Endothelial cell of umbilical vein (primary cell): ENCODE results near the gene PLXNA4. TPM values are rescaled to one million over a fixed set of nuclear protein-coding genes. Genes with fewer than 3 reads are reported as not detected.

ENCODE experiments used
- BruUV-seq: library from RNA; stranded (reverse); fragments of 400-500 nt; replicated peaks from 2 replicates; lab custom pipeline; 2021; lab: Mats Ljungman, UMichigan
- CTCF ChIA-PET: fragments of 300-600, 350-600 bp; sonication (Branson Sonifier 250); formaldehyde crosslinking; loops from one replicate; lab custom pipeline; 2021; ENCODE audit warnings: antibody characterized with exemption, inconsistent platforms; lab: Charles Lee
- POLR2A ChIA-PET: fragments of 300-600, 350-600 bp; sonication (Branson Sonifier 250); formaldehyde crosslinking; loops from one replicate; lab custom pipeline; 2021; ENCODE audit warnings: antibody characterized with exemption, inconsistent platforms; lab: Charles Lee
- DNase-seq: peaks from one replicate; pipeline ENCODE4 v3.0.0-alpha.2; 2011; ENCODE audit warnings: low read depth, low spot score
- FAIRE-seq: peaks from 2 replicates; lab custom pipeline; 2011; peaks lifted over from hg19 to GRCh38; lab: Jason Lieb, UNC
- H2AFZ ChIP-seq: 2 replicates; pipeline ENCODE4 v1.6.0; 2012; ENCODE audit warnings: low read depth, low read length, control low read depth, inconsistent platforms
- H3K27ac ChIP-seq: 2 replicates; pipeline ENCODE4 v1.5.1; 2011; ENCODE audit warnings: low read depth, mild to moderate bottlenecking, control low read depth, low read length, moderate library complexity; ENCODE audit not compliant: insufficient read depth
- H3K27me3 ChIP-seq, 2 experiments: 2 replicates each; pipeline versions ENCODE4 v1.6.0 to v1.6.1; 2011; ENCODE audit warnings: low read length in 2 of 2, mixed read lengths in 1 of 2; ENCODE audit not compliant: control insufficient read depth in 2 of 2, insufficient read depth in 2 of 2
- H3K36me3 ChIP-seq, 2 experiments: 2 replicates in 1 of 2; 3 replicates in 1 of 2; pipeline ENCODE4 v1.5.1; 2011; ENCODE audit warnings: low read length in 2 of 2, mild to moderate bottlenecking in 1 of 2, moderate library complexity in 1 of 2; ENCODE audit not compliant: control insufficient read depth in 2 of 2, insufficient read depth in 2 of 2; ENCODE audit errors: extremely low read depth in 1 of 2
- H3K4me1 ChIP-seq: 3 replicates; pipeline ENCODE4 v1.5.1; 2011; ENCODE audit warnings: mild to moderate bottlenecking, low read length; ENCODE audit not compliant: control insufficient read depth, insufficient read depth; ENCODE audit errors: extremely low read depth
- H3K4me2 ChIP-seq: 2 replicates; pipeline ENCODE4 v1.6.1; 2011; ENCODE audit warnings: low read length, control low read depth, mixed read lengths; ENCODE audit not compliant: insufficient read depth
- H3K4me3 ChIP-seq, 3 experiments: fragments of 200-600 bp in 1 of 3; sonication (generic), shearing (Covaris generic) in 1 of 3; replicated peaks in 1 of 3; 2 replicates each; pipeline ENCODE4 v1.5.1; 2011 to 2016; ENCODE audit warnings: control low read depth in 3 of 3, low read length in 3 of 3, mild to moderate bottlenecking in 2 of 3, inconsistent platforms in 1 of 3, low read depth in 1 of 3, moderate library complexity in 1 of 3; ENCODE audit not compliant: insufficient read depth in 1 of 3
- H3K79me2 ChIP-seq: 2 replicates; pipeline ENCODE4 v1.6.0; 2012; ENCODE audit warnings: low read length, inconsistent platforms; ENCODE audit not compliant: control insufficient read depth, insufficient read depth
- H3K9ac ChIP-seq: replicated peaks from 2 replicates; pipeline ENCODE3; 2011; ENCODE audit warnings: low read length, control low read depth; ENCODE audit not compliant: insufficient read depth; ENCODE audit errors: extremely low read depth
- H3K9me1 ChIP-seq: replicated peaks from 3 replicates; pipeline ENCODE4 v1.6.0; 2011; ENCODE audit warnings: mild to moderate bottlenecking, low read length; ENCODE audit not compliant: control insufficient read depth, insufficient read depth; ENCODE audit errors: extremely low read depth
- H3K9me3 ChIP-seq: replicated peaks from 2 replicates; pipeline ENCODE4 v1.5.1; 2012; ENCODE audit warnings: low read length, inconsistent platforms; ENCODE audit not compliant: control insufficient read depth, insufficient read depth
- H4K20me1 ChIP-seq: replicated peaks from 2 replicates; pipeline ENCODE3; 2011; ENCODE audit warnings: mild to moderate bottlenecking, low read length; ENCODE audit not compliant: control insufficient read depth, insufficient read depth; ENCODE audit errors: extremely low read depth
- EZH2 ChIP-seq: IDR thresholded peaks from 2 replicates; pipeline ENCODE4 v1.6.1; 2012; ENCODE audit warnings: borderline replicate concordance, low read depth, mild to moderate bottlenecking, moderate library complexity, low read length, inconsistent platforms; ENCODE audit not compliant: severe bottlenecking
- FOS ChIP-seq: IDR thresholded peaks from 2 replicates; pipeline ENCODE4 v1.6.1; 2011; ENCODE audit warnings: mild to moderate bottlenecking, low read length, moderate library complexity, borderline replicate concordance; ENCODE audit not compliant: insufficient read depth
- GATA2 ChIP-seq: IDR thresholded peaks from 2 replicates; pipeline ENCODE4 v1.7.0; 2011; ENCODE audit warnings: low read depth, mild to moderate bottlenecking, moderate library complexity, mixed read lengths, low read length; ENCODE audit not compliant: insufficient read length, insufficient read depth
- JUN ChIP-seq: IDR thresholded peaks from 2 replicates; pipeline ENCODE4 v1.6.1; 2011; ENCODE audit warnings: borderline replicate concordance, low read depth; ENCODE audit not compliant: insufficient read length, insufficient read depth
- MYC ChIP-seq: IDR thresholded peaks from one replicate; pipeline ENCODE4 v1.6.1; 2011; ENCODE audit warnings: mild to moderate bottlenecking, low read depth, low read length
- POLR2A ChIP-seq: IDR thresholded peaks from 2 replicates; pipeline ENCODE4 v1.6.1; 2012; ENCODE audit warnings: low read depth, mild to moderate bottlenecking, control low read depth, low read length
- POLR2AphosphoS5 ChIP-seq: IDR thresholded peaks from 2 replicates; pipeline ENCODE4 v1.6.1; 2012; ENCODE audit warnings: low read depth, mild to moderate bottlenecking, control low read depth, low read length, moderate library complexity; ENCODE audit not compliant: insufficient read depth
- dilution Hi-C: fragments of 300-500 bp; cut with MboI; formaldehyde crosslinking; loops from one replicate; pipeline ENCODE4 v1.15.0; 2019; ENCODE audit warnings: low sequenced_read_pairs; ENCODE audit not compliant: extremely low pct_ligation_motif_present
- intact Hi-C: fragments of 100-400 bp; cut with micrococcal nuclease; formaldehyde crosslinking; loops from one replicate; pipeline ENCODE4 v1.10.0; 2022
- polyA plus RNA-seq, 4 experiments: library from polyadenylated mRNA; depleted of rRNA in 3 of 4; stranded (reverse) in 3 of 4; unstranded in 1 of 4; fragments of >200 nt; gene quantifications; 2 replicates each; pipeline versions ENCODE4 v1.2.1 to v1.2.3, GENCODE V29; 2011 to 2012; ENCODE audit warnings: missing spikeins in 1 of 4
- total RNA-seq: library from RNA; stranded (reverse); gene quantifications from 2 replicates; pipeline ENCODE4 v1.2.3, GENCODE V29; 2021
- TF ChIP-seq, protein P1 (sequence below): IDR thresholded peaks from 2 replicates; pipeline ENCODE4 v1.6.1; 2011; ENCODE audit not compliant: insufficient read depth, insufficient read length
- TF ChIP-seq, protein P2 (sequence below), 2 donors: IDR thresholded peaks; 1 replicate in 1 of 2; 2 replicates in 1 of 2; pipeline ENCODE4 v1.5.1; 2011; ENCODE audit warnings: low read length in 2 of 2, mild to moderate bottlenecking in 2 of 2, moderate library complexity in 2 of 2, control low read depth in 1 of 2, inconsistent platforms in 1 of 2, low read depth in 1 of 2; ENCODE audit not compliant: insufficient read depth in 1 of 2; ENCODE audit errors: extremely low read depth in 1 of 2

The PLXNA4 gene
- total and polyA plus RNA-seq, 2 donors (not counting 3 experiments of a cell fraction or from before 2014, with no cell fraction given) = 12.1 to 20.4 TPM

- Histone ChIP-seq H3K36me3 (no peaks in the 10 kb centered on the region), H3K4me3 (peak overlapping the region in 2 of 3 experiments; percentile 73), H3K4me2 (peak overlapping the region; percentile 84), H3K9ac (peak overlapping the region; percentile 48), H3K27ac (no peak overlapping the region), H3K27me3 (no peaks in the 10 kb centered on the region), H2AFZ (no peak overlapping the region), H4K20me1 (no peaks in the 10 kb centered on the region), H3K79me2 (peaks cover 16% of the 10 kb centered on the region), H3K9me1 (no peaks in the 10 kb centered on the region), H3K4me1 (peaks cover 57% of the 10 kb centered on the region), H3K9me3 (no peaks in the 10 kb centered on the region)
- TF ChIP-seq FOS (no peak), POLR2A (no peak), MYC (no peak), JUN (no peak), GATA2 (no peak), POLR2AphosphoS5 (no peak), EZH2 (no peak)
- TF ChIP-seq, protein P1, sequence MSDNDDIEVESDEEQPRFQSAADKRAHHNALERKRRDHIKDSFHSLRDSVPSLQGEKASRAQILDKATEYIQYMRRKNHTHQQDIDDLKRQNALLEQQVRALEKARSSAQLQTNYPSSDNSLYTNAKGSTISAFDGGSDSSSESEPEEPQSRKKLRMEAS = no peak
- TF ChIP-seq, protein P2, sequence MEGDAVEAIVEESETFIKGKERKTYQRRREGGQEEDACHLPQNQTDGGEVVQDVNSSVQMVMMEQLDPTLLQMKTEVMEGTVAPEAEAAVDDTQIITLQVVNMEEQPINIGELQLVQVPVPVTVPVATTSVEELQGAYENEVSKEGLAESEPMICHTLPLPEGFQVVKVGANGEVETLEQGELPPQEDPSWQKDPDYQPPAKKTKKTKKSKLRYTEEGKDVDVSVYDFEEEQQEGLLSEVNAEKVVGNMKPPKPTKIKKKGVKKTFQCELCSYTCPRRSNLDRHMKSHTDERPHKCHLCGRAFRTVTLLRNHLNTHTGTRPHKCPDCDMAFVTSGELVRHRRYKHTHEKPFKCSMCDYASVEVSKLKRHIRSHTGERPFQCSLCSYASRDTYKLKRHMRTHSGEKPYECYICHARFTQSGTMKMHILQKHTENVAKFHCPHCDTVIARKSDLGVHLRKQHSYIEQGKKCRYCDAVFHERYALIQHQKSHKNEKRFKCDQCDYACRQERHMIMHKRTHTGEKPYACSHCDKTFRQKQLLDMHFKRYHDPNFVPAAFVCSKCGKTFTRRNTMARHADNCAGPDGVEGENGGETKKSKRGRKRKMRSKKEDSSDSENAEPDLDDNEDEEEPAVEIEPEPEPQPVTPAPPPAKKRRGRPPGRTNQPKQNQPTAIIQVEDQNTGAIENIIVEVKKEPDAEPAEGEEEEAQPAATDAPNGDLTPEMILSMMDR (IDR thresholded peaks at IDR 0.05; ENCODE audit: extremely low read depth in 1 of 2, insufficient read depth in 1 of 2, low read depth in 1 of 2, low read length in 2 of 2) = no peak
- dilution Hi-C loops = no loop called here
- CTCF ChIA-PET = interaction anchor here (0.6 to 11.8 kb wide), 9 partner anchors 8 to 715 kb away, joined by 3 to 268 read pairs (median 3); no protein-coding TSS in a partner anchor
- BruUV-seq = no TSS peak
- intact Hi-C loops = loop anchor here (10.0 kb wide), 2 partner anchors 509 to 861 kb away; no protein-coding TSS in a partner anchor
- no peak for FAIRE-seq
- DNase-seq = no peak
- POLR2A ChIA-PET = no interaction called here
Measured at GRCh38 chr7:132574223-132574622, 2.0 kb downstream of the PLXNA4 start.
